ENCODE results near the gene COL6A5.
"Not testable (repeated sequence)": the region's sequence is repeated elsewhere in the genome, so short reads cannot be mapped to it uniquely, and the experiment has no call there.

The COL6A5 gene

DNA sequence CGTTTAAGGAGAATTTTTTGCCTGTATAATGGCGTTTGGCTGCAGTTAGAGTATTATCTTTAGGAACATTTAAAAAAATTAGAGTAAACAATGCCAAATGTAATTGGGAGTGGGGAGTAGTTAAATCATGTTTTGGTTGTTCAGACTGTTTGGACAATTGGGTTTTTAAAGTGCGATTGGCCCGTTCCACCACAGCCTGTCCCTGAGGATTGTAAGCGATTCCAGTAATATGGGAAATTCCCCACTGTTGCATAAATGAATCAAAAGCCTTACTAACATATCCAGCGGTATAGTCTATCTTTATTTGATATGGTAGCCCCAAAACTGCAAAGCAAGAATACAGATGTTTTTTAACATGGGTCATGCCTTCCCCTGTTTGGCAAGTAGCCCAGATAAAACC lies 101.4 kb downstream of the COL6A5 start:
- not testable (repeated sequence) for H3K36me3 ChIP-seq (ENCODE audit: insufficient read depth, low read length); H3K9ac ChIP-seq (ENCODE audit: low read depth, low read length); H3K4me1 ChIP-seq (ENCODE audit: insufficient read depth, low read length); H3K9me3 ChIP-seq (ENCODE audit: control insufficient read depth, insufficient read depth, low read length)

DNA sequence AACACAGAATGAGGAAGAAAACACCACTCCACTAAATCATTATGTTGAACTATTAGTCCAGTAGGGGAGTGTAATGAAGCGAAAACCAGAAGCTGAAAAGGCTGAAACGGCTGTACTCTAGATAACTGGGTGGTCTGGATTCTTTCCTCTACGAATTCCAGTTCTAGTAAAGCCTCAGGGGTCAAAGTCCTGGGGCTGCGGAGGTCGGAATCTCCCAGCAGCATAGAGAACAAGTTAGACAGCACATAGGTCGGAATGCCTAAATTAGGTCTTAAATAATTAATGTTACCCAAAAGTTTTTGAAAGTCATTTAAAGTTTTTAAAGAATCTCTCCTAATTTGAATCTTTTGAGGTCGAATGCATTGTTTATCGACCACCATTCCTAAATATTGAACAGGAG lies 102.7 kb downstream of the COL6A5 start:
- H3K4me1 ChIP-seq (ENCODE audit: insufficient read depth, low read length); H3K9ac ChIP-seq (ENCODE audit: low read depth, low read length); H3K9me3 ChIP-seq (ENCODE audit: control insufficient read depth, insufficient read depth, low read length); H3K36me3 ChIP-seq (ENCODE audit: insufficient read depth, low read length): not testable (repeated sequence)

GRCh38 chr3:130456540-130456939 lies 111.1 kb downstream of the COL6A5 start:
- Histone ChIP-seq H3K36me3 (ENCODE audit: insufficient read depth, low read length) (no peaks in the 10 kb centered on the region), H3K4me1 (ENCODE audit: insufficient read depth, low read length) (peaks cover 10% of the 10 kb centered on the region; the same call in 1 of the 2 replicates), H3K9me3 (ENCODE audit: control insufficient read depth, insufficient read depth, low read length) (no peaks in the 10 kb centered on the region), H3K9ac (ENCODE audit: low read depth, low read length) (no peak overlapping the region)

DNA sequence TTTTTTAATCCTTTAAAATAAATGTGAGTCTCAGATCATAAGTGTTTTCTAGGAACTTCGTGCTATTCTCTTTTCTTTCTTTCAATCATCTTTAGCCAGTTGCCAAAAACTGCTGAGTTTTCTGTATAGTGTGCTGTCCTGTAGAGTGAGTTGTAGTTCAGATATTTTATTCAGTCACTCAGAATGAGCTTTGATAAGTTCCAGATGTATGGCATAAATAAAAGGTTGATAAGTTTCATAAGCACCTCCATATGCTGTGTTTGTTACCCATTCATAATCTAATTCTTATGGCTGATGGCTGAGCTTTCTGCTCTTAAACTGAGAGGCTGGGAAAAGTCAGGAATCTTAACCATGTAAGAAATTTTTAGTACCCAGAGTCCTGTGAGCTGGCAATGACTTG lies 112.2 kb downstream of the COL6A5 start:
- H3K9me3 ChIP-seq (ENCODE audit: control insufficient read depth, insufficient read depth, low read length) = no peaks in the 10 kb centered on the region
- no peak overlapping the region for H3K9ac ChIP-seq (ENCODE audit: low read depth, low read length)
- no peaks in the 10 kb centered on the region for H3K36me3 ChIP-seq (ENCODE audit: insufficient read depth, low read length)
- peaks cover 10% of the 10 kb centered on the region; the same call in 1 of the 2 replicates for H3K4me1 ChIP-seq (ENCODE audit: insufficient read depth, low read length)

GRCh38 chr3:130459944-130460343 lies 114.5 kb downstream of the COL6A5 start:
- H3K9ac ChIP-seq (ENCODE audit: low read depth, low read length) = no peak overlapping the region

DNA sequence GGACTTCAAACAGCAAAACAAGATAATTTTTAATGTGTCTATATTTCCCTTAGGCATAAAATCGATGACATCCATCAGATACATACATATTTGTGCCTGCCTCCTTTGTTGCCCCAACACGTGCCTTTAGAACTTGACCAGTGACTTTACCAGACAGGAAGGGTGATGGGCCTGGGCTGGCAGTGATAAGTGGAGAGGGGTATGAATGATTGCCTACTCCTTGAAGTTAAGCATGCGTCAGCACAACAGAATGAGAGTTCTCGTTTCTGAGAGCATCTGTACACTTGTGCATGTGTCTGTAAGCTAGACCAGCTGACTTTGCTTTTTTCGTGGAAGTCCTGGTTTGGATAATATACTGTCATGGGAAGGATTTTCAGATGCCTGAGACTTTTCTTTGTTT lies 116.6 kb downstream of the COL6A5 start:
- Histone ChIP-seq H3K9me3 (ENCODE audit: control insufficient read depth, insufficient read depth, low read length) (no peaks in the 10 kb centered on the region), H3K4me1 (ENCODE audit: insufficient read depth, low read length) (peaks cover 10% of the 10 kb centered on the region; the same call in 1 of the 2 replicates), H3K36me3 (ENCODE audit: insufficient read depth, low read length) (no peaks in the 10 kb centered on the region), H3K9ac (ENCODE audit: low read depth, low read length) (no peak overlapping the region)

More at GRCh38 chr3:130459944-130460343, 114.5 kb downstream of the COL6A5 start:
- H3K36me3 ChIP-seq (ENCODE audit: insufficient read depth, low read length) = no peaks in the 10 kb centered on the region
- no peaks in the 10 kb centered on the region for H3K9me3 ChIP-seq (ENCODE audit: control insufficient read depth, insufficient read depth, low read length)
- H3K4me1 ChIP-seq (ENCODE audit: insufficient read depth, low read length) = peaks cover 10% of the 10 kb centered on the region; the same call in 1 of the 2 replicates

DNA sequence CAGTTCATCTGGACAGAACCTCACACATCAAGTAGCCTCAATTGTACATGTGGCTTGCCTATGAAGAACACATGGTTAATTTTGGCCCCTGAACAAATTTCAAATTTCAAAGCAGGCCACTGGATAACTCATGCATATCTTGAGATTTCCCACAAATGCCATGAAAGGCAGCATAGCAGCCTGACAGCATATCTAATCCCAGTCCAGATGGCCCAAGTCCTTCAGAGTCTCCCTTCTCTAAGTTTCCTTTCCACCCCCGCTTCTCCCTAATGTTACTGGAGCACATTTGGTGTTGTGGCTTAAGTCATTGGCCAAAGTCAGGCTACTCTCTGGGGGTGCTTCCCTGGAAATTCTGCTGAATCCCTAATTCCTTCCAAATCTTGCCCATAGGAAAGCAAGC lies 117.7 kb downstream of the COL6A5 start:
- H3K4me1 ChIP-seq (ENCODE audit: insufficient read depth, low read length) = peaks cover 1% of the 10 kb centered on the region; the same call in 1 of the 2 replicates
- H3K9me3 ChIP-seq (ENCODE audit: control insufficient read depth, insufficient read depth, low read length) = no peaks in the 10 kb centered on the region
- H3K36me3 ChIP-seq (ENCODE audit: insufficient read depth, low read length) = no peaks in the 10 kb centered on the region
- no peak overlapping the region for H3K9ac ChIP-seq (ENCODE audit: low read depth, low read length)

DNA sequence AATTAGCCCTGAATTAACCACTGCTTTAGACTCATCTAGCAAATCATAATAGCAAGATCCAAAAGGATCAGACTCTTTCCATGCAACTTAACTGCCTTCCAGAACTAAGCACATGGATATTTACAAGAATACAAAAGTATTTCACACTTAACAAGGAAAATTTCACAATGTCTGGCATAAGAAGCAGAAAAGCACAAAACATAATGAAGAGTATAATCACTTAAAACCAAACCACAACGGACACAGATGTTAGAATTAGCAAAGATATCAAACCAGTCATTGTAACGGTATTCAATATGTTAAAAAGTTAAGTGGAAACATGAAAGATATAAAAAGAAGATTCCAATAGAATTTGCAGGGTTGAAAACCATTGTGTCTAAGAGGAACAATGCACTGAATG lies 120.0 kb downstream of the COL6A5 start:
- no peak overlapping the region for H3K9ac ChIP-seq (ENCODE audit: low read depth, low read length)
- no peaks in the 10 kb centered on the region for H3K4me1 ChIP-seq (ENCODE audit: insufficient read depth, low read length)
- H3K9me3 ChIP-seq (ENCODE audit: control insufficient read depth, insufficient read depth, low read length) = no peaks in the 10 kb centered on the region
- H3K36me3 ChIP-seq (ENCODE audit: insufficient read depth, low read length) = no peaks in the 10 kb centered on the region

DNA sequence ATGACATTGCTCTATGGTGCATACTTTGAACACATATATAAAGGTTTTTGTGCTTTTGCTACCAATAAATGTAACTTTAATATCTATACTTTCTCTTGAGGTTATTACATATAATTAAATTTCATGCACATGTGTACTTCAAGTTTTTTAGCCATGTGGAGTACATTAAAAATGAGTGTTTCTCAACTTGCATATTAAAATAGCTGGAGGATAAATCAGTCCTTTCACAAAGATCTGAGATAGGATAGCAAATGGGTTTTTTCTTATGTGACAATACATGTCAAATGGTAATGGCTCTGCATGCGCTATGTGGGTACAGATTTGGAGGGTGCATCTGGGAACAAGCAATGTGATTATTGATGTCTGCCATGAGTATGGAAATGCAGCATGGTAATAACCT lies 122.8 kb downstream of the COL6A5 start:
- no peaks in the 10 kb centered on the region for H3K36me3 ChIP-seq (ENCODE audit: insufficient read depth, low read length)
- H3K9me3 ChIP-seq (ENCODE audit: control insufficient read depth, insufficient read depth, low read length) = no peaks in the 10 kb centered on the region
- no peak overlapping the region for H3K9ac ChIP-seq (ENCODE audit: low read depth, low read length)
- H3K4me1 ChIP-seq (ENCODE audit: insufficient read depth, low read length) = no peaks in the 10 kb centered on the region

- H3K9ac ChIP-seq (ENCODE audit: low read depth, low read length) = no peak overlapping the region
- no peaks in the 10 kb centered on the region for H3K4me1 ChIP-seq (ENCODE audit: insufficient read depth, low read length)
- H3K9me3 ChIP-seq (ENCODE audit: control insufficient read depth, insufficient read depth, low read length) = no peaks in the 10 kb centered on the region
- H3K36me3 ChIP-seq (ENCODE audit: insufficient read depth, low read length) = no peaks in the 10 kb centered on the region
Measured at GRCh38 chr3:130470126-130470525, 124.7 kb downstream of the COL6A5 start.

GRCh38 chr3:130473416-130473815 lies 127.9 kb downstream of the COL6A5 start:
- Histone ChIP-seq H3K9ac (ENCODE audit: low read depth, low read length) (no peak overlapping the region), H3K36me3 (ENCODE audit: insufficient read depth, low read length) (no peaks in the 10 kb centered on the region), H3K4me1 (ENCODE audit: insufficient read depth, low read length) (no peaks in the 10 kb centered on the region), H3K9me3 (ENCODE audit: control insufficient read depth, insufficient read depth, low read length) (no peaks in the 10 kb centered on the region)

- H3K36me3 ChIP-seq (ENCODE audit: insufficient read depth, low read length) = no peaks in the 10 kb centered on the region
- H3K9me3 ChIP-seq (ENCODE audit: control insufficient read depth, insufficient read depth, low read length) = no peaks in the 10 kb centered on the region
Measured at GRCh38 chr3:130480736-130481135, 135.3 kb downstream of the COL6A5 start.

GRCh38 chr3:130488288-130488687 lies 142.8 kb downstream of the COL6A5 start:
- Histone ChIP-seq H3K36me3 (ENCODE audit: insufficient read depth, low read length) (no peaks in the 10 kb centered on the region), H3K9ac (ENCODE audit: low read depth, low read length) (no peak overlapping the region), H3K4me1 (ENCODE audit: insufficient read depth, low read length) (no peaks in the 10 kb centered on the region), H3K9me3 (ENCODE audit: control insufficient read depth, insufficient read depth, low read length) (no peaks in the 10 kb centered on the region)

More at GRCh38 chr3:130480736-130481135, 135.3 kb downstream of the COL6A5 start:
- no peak overlapping the region for H3K9ac ChIP-seq (ENCODE audit: low read depth, low read length)
- H3K4me1 ChIP-seq (ENCODE audit: insufficient read depth, low read length) = no peaks in the 10 kb centered on the region

DNA sequence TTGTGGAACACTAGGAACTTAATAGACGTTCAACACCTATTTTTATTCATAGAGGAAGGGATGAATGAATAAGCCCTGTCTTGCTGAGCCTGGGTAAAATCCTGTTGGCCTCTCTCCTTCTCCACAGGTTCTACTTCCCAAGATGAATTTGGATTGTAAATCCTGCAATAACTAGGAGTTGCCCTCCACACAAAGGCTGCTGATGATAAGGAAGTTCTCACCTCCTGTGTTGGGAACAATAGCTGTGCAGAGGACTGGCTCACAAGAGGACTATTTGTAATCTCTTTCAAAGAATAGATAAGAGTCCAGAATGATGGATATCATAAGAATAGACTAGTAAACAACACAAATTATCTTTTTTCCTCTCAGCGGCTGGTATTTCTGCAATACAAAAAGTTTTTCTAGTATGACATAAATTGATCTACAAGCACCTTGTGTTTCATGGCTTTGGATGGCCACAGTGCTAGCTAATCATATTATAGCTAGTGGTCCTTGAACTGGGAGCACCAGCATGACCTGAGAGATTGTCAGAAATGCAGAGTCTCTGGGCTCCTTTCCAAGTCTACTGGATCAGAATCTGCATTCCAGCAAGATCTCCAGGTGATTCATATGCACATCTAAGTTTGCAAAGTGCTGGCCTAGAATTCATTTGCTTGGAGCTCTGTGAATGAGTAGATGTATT lies 143.4 kb downstream of the COL6A5 start:
- H3K4me1 ChIP-seq (ENCODE audit: insufficient read depth, low read length) = no peaks in the 10 kb centered on the region
- H3K36me3 ChIP-seq (ENCODE audit: insufficient read depth, low read length) = no peaks in the 10 kb centered on the region
- no peak overlapping the region for H3K9ac ChIP-seq (ENCODE audit: low read depth, low read length)
- H3K9me3 ChIP-seq (ENCODE audit: control insufficient read depth, insufficient read depth, low read length) = no peaks in the 10 kb centered on the region

DNA sequence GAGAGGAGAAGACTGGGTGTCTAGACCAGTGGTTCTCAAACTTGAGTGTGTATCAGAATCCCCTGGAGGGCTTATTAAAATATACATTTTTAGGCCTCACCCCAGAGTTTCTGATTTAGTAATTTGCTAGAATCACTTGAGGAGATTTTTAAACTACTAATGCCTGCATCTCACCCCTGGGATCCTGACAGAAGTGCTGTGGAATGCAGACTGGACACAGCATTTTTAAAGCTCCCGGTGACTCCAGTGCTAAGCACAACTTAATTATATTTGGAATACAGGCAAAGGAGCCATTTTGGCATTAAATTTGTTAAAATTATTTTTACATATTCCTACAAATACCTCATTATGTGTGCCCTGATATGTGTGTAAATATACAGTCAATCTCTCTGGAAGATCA lies 144.8 kb downstream of the COL6A5 start:
- Histone ChIP-seq H3K9ac (ENCODE audit: low read depth, low read length) (no peak overlapping the region), H3K36me3 (ENCODE audit: insufficient read depth, low read length) (no peaks in the 10 kb centered on the region), H3K4me1 (ENCODE audit: insufficient read depth, low read length) (no peaks in the 10 kb centered on the region), H3K9me3 (ENCODE audit: control insufficient read depth, insufficient read depth, low read length) (no peaks in the 10 kb centered on the region)
